BJ (cell line): ENCODE results near the gene RESP18. TPM values are rescaled to one million over a fixed set of nuclear protein-coding genes. Genes with fewer than 3 reads are reported as not detected.

ENCODE experiments used
- CTCF ChIA-PET: fragments of 350-600 bp; formaldehyde crosslinking; extraction: SDS; loops from one replicate; lab custom pipeline; 2021; ENCODE audit warnings: antibody characterized with exemption, inconsistent platforms; lab: Yijun Ruan, JAX
- POLR2A ChIA-PET: fragments of 300-600 bp; sonication (Branson Sonifier 250); formaldehyde crosslinking; extraction: SDS; loops from one replicate; lab custom pipeline; 2021; ENCODE audit warnings: antibody characterized with exemption; lab: Charles Lee
- DNase-seq: peaks from one replicate; pipeline ENCODE4 v3.0.0-alpha.2; 2011; ENCODE audit warnings: low read depth
- H3K27me3 ChIP-seq: 2 replicates; pipeline ENCODE4 v1.6.0; 2011; ENCODE audit warnings: low read length; ENCODE audit not compliant: control insufficient read depth, insufficient read depth
- H3K36me3 ChIP-seq: 2 replicates; pipeline ENCODE4 v1.5.1; 2011; ENCODE audit warnings: low read length; ENCODE audit not compliant: control insufficient read depth, insufficient read depth
- H3K4me3 ChIP-seq: 2 replicates; pipeline ENCODE4 v1.5.1; 2011; ENCODE audit warnings: low read depth, mild to moderate bottlenecking, control low read depth, low read length
- CTCF ChIP-seq: IDR thresholded peaks from 2 replicates; pipeline ENCODE4 v1.5.1; 2011; ENCODE audit warnings: low read depth, mild to moderate bottlenecking, control low read depth, inconsistent platforms, low read length, moderate library complexity; ENCODE audit not compliant: insufficient read depth
- polyA plus RNA-seq: library from polyadenylated mRNA; depleted of rRNA; stranded (reverse); fragments of >200 nt; gene quantifications from 2 replicates; pipeline ENCODE4 v1.2.3, GENCODE V29; 2011

Gene RESP18
- polyA plus RNA-seq, 1 experiment, result not detected

GRCh38 chr2:219281588-219281987 lies 51.0 kb downstream of the RESP18 start:
- Histone ChIP-seq H3K27me3 (no peaks in the 10 kb centered on the region), H3K36me3 (peaks cover 24% of the 10 kb centered on the region), H3K4me3 (no peak overlapping the region)
- ChIA-PET POLR2A (no interaction called here), CTCF (interaction anchor here (20.1 kb wide), 1 partner anchor 14 kb away, joined by 403 read pairs; no protein-coding TSS in a partner anchor)
- DNase-seq, result no peak
- TF ChIP-seq CTCF, result no peak

- POLR2A ChIA-PET, result no interaction called here
- TF ChIP-seq CTCF, result no peak
- Histone ChIP-seq H3K27me3 (no peaks in the 10 kb centered on the region), H3K36me3 (peaks cover 24% of the 10 kb centered on the region), H3K4me3 (no peak overlapping the region)
- CTCF ChIA-PET, result interaction anchor here (0.9 to 20.1 kb wide), 2 partner anchors 15 to 71 kb away, joined by 3 to 403 read pairs; no protein-coding TSS in a partner anchor
- DNase-seq, result no peak
Observed at GRCh38 chr2:219280651-219281050, 51.9 kb downstream of the RESP18 start.

GRCh38 chr2:219279916-219280516 lies 52.5 kb downstream of the RESP18 start:
- no peak for DNase-seq
- POLR2A ChIA-PET, result no interaction called here
- Histone ChIP-seq H3K4me3 (peak overlapping the region; percentile 56), H3K36me3 (peaks cover 22% of the 10 kb centered on the region), H3K27me3 (no peaks in the 10 kb centered on the region)
- CTCF ChIA-PET, result interaction anchor here (0.5 to 20.1 kb wide), 4 partner anchors 15 to 228 kb away, joined by 3 to 403 read pairs (median 4); partner anchors contain the start of genes GLB1L and STK16
- no peak for TF ChIP-seq CTCF

- ChIA-PET CTCF (interaction anchor here (0.6 to 20.1 kb wide), 14 partner anchors 10 to 250 kb away, joined by 3 to 403 read pairs (median 4); partner anchors contain the start of genes ABCB6, GLB1L, STK16 and TUBA4A), POLR2A (interaction anchor here (0.5 to 0.8 kb wide), 2 partner anchors 30 to 109 kb away, joined by 5 to 6 read pairs; partner anchors contain the start of gene DNPEP)
- peak; percentile 95 for DNase-seq
- H3K27me3 ChIP-seq, result no peaks in the 10 kb centered on the region
- peak within 1 kb of the TSS; percentile 56 for H3K4me3 ChIP-seq
- TF ChIP-seq CTCF, result peak; percentile 20; the same call in 1 of the 2 replicates
- peaks cover 20% of the 10 kb centered on the region for H3K36me3 ChIP-seq
Observed at GRCh38 chr2:219279151-219279915, 53.2 kb downstream of the RESP18 start, which contains the start of gene DNAJB2. Gene DNAJB2 (plus strand): TSS chr2:219279366. CDS start chr2:219279834, 468 bp downstream.

GRCh38 chr2:219278655-219279150 lies 53.8 kb downstream of the RESP18 start:
- POLR2A ChIA-PET, result interaction anchor here (0.5 to 0.8 kb wide), 2 partner anchors 29 to 109 kb away, joined by 5 to 6 read pairs; partner anchors contain the start of gene DNPEP
- no peak for DNase-seq
- H3K27me3 ChIP-seq, result no peaks in the 10 kb centered on the region
- H3K4me3 ChIP-seq, result peak overlapping the region; percentile 17; the same call in 1 of the 2 replicates
- peaks cover 19% of the 10 kb centered on the region for H3K36me3 ChIP-seq
- CTCF ChIA-PET, result interaction anchor here (0.6 to 20.1 kb wide), 20 partner anchors 9 to 251 kb away, joined by 3 to 403 read pairs (median 4); partner anchors contain the start of genes ABCB6, ANKZF1, ATG9A and GLB1L
- no peak for TF ChIP-seq CTCF
